Stomach (tissue), 4 donors: ENCODE data around the gene PUS3.
"Not testable (repeated sequence)": the region's sequence is repeated elsewhere in the genome, so short reads cannot be mapped to it uniquely, and the experiment has no call there.

Experiments
- CTCF ChIP-seq, 7 experiments: fragments of 450-650 bp in 4 of 7; fragments of 200-600 bp in 3 of 7; sonication (generic) in 3 of 7; IDR thresholded peaks; one replicate each; pipeline ENCODE4 v1.5.1; 2016 to 2019; ENCODE audit warnings: antibody characterized with exemption in 7 of 7, control low read depth in 2 of 7, mild to moderate bottlenecking in 1 of 7
- POLR2AphosphoS5 ChIP-seq, 3 donors: sonication (generic); formaldehyde crosslinking; IDR thresholded peaks; one replicate each; pipeline ENCODE4 v1.6.1; 2016; ENCODE audit warnings: antibody characterized with exemption in 3 of 3

GRCh38 chr11:125862786-125863185, 40.2 kb downstream of the PUS3 start:
- TF ChIP-seq POLR2AphosphoS5, CTCF (IDR thresholded peaks at IDR 0.05): not testable (repeated sequence)
